BLaER1 treated with 17β-estradiol and CSF1 and Interleukin-3, amounts not matched to agents 10 nM and 100 nM (cell line): ENCODE measurements around the gene ZBTB24.
A peak's percentile ranks its signal among the peaks of the same experiment; 100 is the strongest.

Experiments used
- H3K27ac ChIP-seq, 11 experiments: shearing (Covaris generic); formaldehyde crosslinking; 2 replicates each; pipeline ENCODE4 v1.8.1; 2022
- H3K27me3 ChIP-seq, 11 experiments: shearing (Covaris generic); formaldehyde crosslinking; 2 replicates each; pipeline ENCODE4 v1.8.1; 2022
- H3K36me3 ChIP-seq, 11 experiments: shearing (Covaris generic); formaldehyde crosslinking; 2 replicates each; pipeline ENCODE4 v1.8.1; 2022
- H3K4me1 ChIP-seq, 10 experiments: shearing (Covaris generic); formaldehyde crosslinking; 2 replicates each; pipeline ENCODE4 v1.8.1; 2022
- H3K4me2 ChIP-seq, 11 experiments: shearing (Covaris generic); formaldehyde crosslinking; 2 replicates each; pipeline ENCODE4 v1.8.1; 2022
- H3K4me3 ChIP-seq, 10 experiments: shearing (Covaris generic); formaldehyde crosslinking; 2 replicates each; pipeline ENCODE4 v1.8.1; 2022
- H3K9ac ChIP-seq, 11 experiments: shearing (Covaris generic); formaldehyde crosslinking; 2 replicates each; pipeline ENCODE4 v1.8.1; 2022
- H3K9me3 ChIP-seq, 11 experiments: shearing (Covaris generic); formaldehyde crosslinking; replicated peaks in 1 of 11; 2 replicates each; pipeline ENCODE4 v1.8.1; 2022
- H4K20me1 ChIP-seq, 11 experiments: shearing (Covaris generic); formaldehyde crosslinking; 2 replicates each; pipeline ENCODE4 v1.8.1; 2022
- Cebpa-rat ChIP-seq, 11 experiments: shearing (Covaris generic); IDR thresholded peaks; 2 replicates each; pipeline ENCODE4 v1.8.1; 2022

ZBTB24 gene

GRCh38 chr6:109454496-109455436 lies 28.3 kb downstream of the ZBTB24 start:
- Histone ChIP-seq H3K9ac (peak overlapping the region; percentile 88 to 99 (median 97)), H3K4me2 (peak overlapping the region; percentile 94 to 100 (median 100)), H3K4me1 (peaks cover 82 to 84% (median 83%) of the 10 kb centered on the region in 10 experiments), H3K9me3 (no peaks in the 10 kb centered on the region), H4K20me1 (peaks cover 16 to 77% (median 44%) of the 10 kb centered on the region in 11 experiments; a peak in 19 of 22 replicates), H3K27ac (peak overlapping the region; percentile 90 to 100 (median 98)), H3K36me3 (peaks cover 20 to 41% (median 39%) of the 10 kb centered on the region in 11 experiments; a peak in 21 of 22 replicates), H3K27me3 (no peaks in the 10 kb centered on the region), H3K4me3 (peak overlapping the region; percentile 67 to 96 (median 85))
- TF ChIP-seq Cebpa-rat (IDR thresholded peaks at IDR 0.05), result peak in 2 of 11 experiments; percentile 15 to 44; a peak in 1 of 22 replicates

GRCh38 chr6:109453594-109454495 lies 29.2 kb downstream of the ZBTB24 start:
- Histone ChIP-seq H3K27me3 (no peaks in the 10 kb centered on the region), H3K4me2 (peak overlapping the region; percentile 94 to 100 (median 100)), H3K9ac (peak overlapping the region; percentile 88 to 99 (median 97)), H3K9me3 (no peaks in the 10 kb centered on the region), H3K4me3 (peak overlapping the region; percentile 67 to 96 (median 85)), H3K4me1 (peaks cover 84 to 86% (median 85%) of the 10 kb centered on the region in 10 experiments), H3K36me3 (peaks cover 20 to 50% (median 49%) of the 10 kb centered on the region in 11 experiments; a peak in 21 of 22 replicates), H4K20me1 (peaks cover 21 to 77% (median 53%) of the 10 kb centered on the region in 11 experiments), H3K27ac (peak overlapping the region; percentile 90 to 100 (median 98))
- TF ChIP-seq Cebpa-rat (IDR thresholded peaks at IDR 0.05), result no peak

- Histone ChIP-seq H4K20me1 (peaks cover 28 to 77% (median 54%) of the 10 kb centered on the region in 11 experiments), H3K36me3 (peaks cover 20 to 57% (median 56%) of the 10 kb centered on the region in 11 experiments; a peak in 21 of 22 replicates), H3K27me3 (no peaks in the 10 kb centered on the region), H3K4me2 (peak overlapping the region; percentile 94 to 100 (median 100)), H3K4me1 (peaks cover 84 to 86% (median 85%) of the 10 kb centered on the region in 10 experiments), H3K9me3 (no peaks in the 10 kb centered on the region), H3K4me3 (peak overlapping the region; percentile 67 to 96 (median 85)), H3K9ac (peak overlapping the region; percentile 88 to 99 (median 97)), H3K27ac (peak overlapping the region in 10 of 11 experiments; percentile 90 to 100 (median 98); a peak in 18 of 22 replicates)
- no peak for TF ChIP-seq Cebpa-rat (IDR thresholded peaks at IDR 0.05)
Measured at GRCh38 chr6:109453156-109453555, 29.9 kb downstream of the ZBTB24 start.

GRCh38 chr6:109452181-109452580 lies 30.8 kb downstream of the ZBTB24 start:
- no peak for TF ChIP-seq Cebpa-rat (IDR thresholded peaks at IDR 0.05)
- peak overlapping the region; percentile 94 to 100 (median 100) for H3K4me2 ChIP-seq
- H3K27me3 ChIP-seq, result no peaks in the 10 kb centered on the region
- peak overlapping the region in 8 of 10 experiments; percentile 67 to 91 (median 85); a peak in 12 of 20 replicates for H3K4me3 ChIP-seq
- peaks cover 80 to 86% (median 84%) of the 10 kb centered on the region in 10 experiments for H3K4me1 ChIP-seq
- peak overlapping the region in 8 of 11 experiments; percentile 96 to 100 (median 98); a peak in 14 of 22 replicates for H3K27ac ChIP-seq
- H3K36me3 ChIP-seq, result peaks cover 26 to 67% (median 63%) of the 10 kb centered on the region in 11 experiments
- H3K9ac ChIP-seq, result peak overlapping the region; percentile 88 to 99 (median 97); a peak in 19 of 22 replicates
- H3K9me3 ChIP-seq, result no peaks in the 10 kb centered on the region
- H4K20me1 ChIP-seq, result peaks cover 33 to 79% (median 58%) of the 10 kb centered on the region in 11 experiments

GRCh38 chr6:109451376-109451775 lies 31.6 kb downstream of the ZBTB24 start:
- Histone ChIP-seq H3K4me1 (peaks cover 72 to 85% (median 82%) of the 10 kb centered on the region in 10 experiments), H3K36me3 (peaks cover 34 to 75% (median 71%) of the 10 kb centered on the region in 11 experiments)

GRCh38 chr6:109450801-109451200 lies 32.2 kb downstream of the ZBTB24 start:
- Histone ChIP-seq H3K9me3 (no peaks in the 10 kb centered on the region), H3K36me3 (peaks cover 40 to 80% (median 77%) of the 10 kb centered on the region in 11 experiments), H3K4me1 (peaks cover 69 to 84% (median 79%) of the 10 kb centered on the region in 10 experiments), H3K9ac (peak overlapping the region in 3 of 11 experiments; percentile 0 to 67 (median 60); a peak in 3 of 22 replicates), H3K4me3 (peak overlapping the region in 4 of 10 experiments; percentile 1 to 38 (median 14); a peak in 3 of 20 replicates), H3K4me2 (peak overlapping the region; percentile 94 to 100 (median 100)), H3K27ac (peak overlapping the region in 6 of 11 experiments; percentile 0 to 100 (median 62); a peak in 8 of 22 replicates), H4K20me1 (peaks cover 29 to 87% (median 61%) of the 10 kb centered on the region in 11 experiments), H3K27me3 (no peaks in the 10 kb centered on the region)
- no peak for TF ChIP-seq Cebpa-rat (IDR thresholded peaks at IDR 0.05)

More at GRCh38 chr6:109451376-109451775, 31.6 kb downstream of the ZBTB24 start:
- Histone ChIP-seq H3K27ac (peak overlapping the region in 7 of 11 experiments; percentile 56 to 100 (median 98); a peak in 11 of 22 replicates), H3K9ac (peak overlapping the region in 6 of 11 experiments; percentile 95 to 99 (median 98); a peak in 6 of 22 replicates), H3K4me3 (peak overlapping the region in 6 of 10 experiments; percentile 8 to 91 (median 84); a peak in 4 of 20 replicates), H4K20me1 (peaks cover 29 to 81% (median 58%) of the 10 kb centered on the region in 11 experiments), H3K27me3 (no peaks in the 10 kb centered on the region), H3K4me2 (peak overlapping the region; percentile 94 to 100 (median 100); a peak in 21 of 22 replicates), H3K9me3 (no peaks in the 10 kb centered on the region)
- no peak for TF ChIP-seq Cebpa-rat (IDR thresholded peaks at IDR 0.05)

- H3K4me2 ChIP-seq, result peak overlapping the region; percentile 94 to 100 (median 100)
- H3K27ac ChIP-seq, result peak overlapping the region in 8 of 11 experiments; percentile 0 to 100 (median 54); a peak in 15 of 22 replicates
- H3K9me3 ChIP-seq, result no peaks in the 10 kb centered on the region
- peaks cover 47 to 88% (median 85%) of the 10 kb centered on the region in 11 experiments for H3K36me3 ChIP-seq
- peaks cover 69 to 87% (median 80%) of the 10 kb centered on the region in 10 experiments for H3K4me1 ChIP-seq
- H3K27me3 ChIP-seq, result no peaks in the 10 kb centered on the region
- no peak for TF ChIP-seq Cebpa-rat (IDR thresholded peaks at IDR 0.05)
- H3K4me3 ChIP-seq, result peak overlapping the region in 7 of 10 experiments; percentile 1 to 38 (median 14); a peak in 8 of 20 replicates
- H4K20me1 ChIP-seq, result peaks cover 29 to 95% (median 69%) of the 10 kb centered on the region in 11 experiments
- peak overlapping the region; percentile 16 to 67 (median 38); a peak in 17 of 22 replicates for H3K9ac ChIP-seq
Measured at GRCh38 chr6:109449795-109450673, 33.0 kb downstream of the ZBTB24 start.
